DMS114 treated with DMSO at 0.1 percent for 48 hours (cell line): ENCODE measurements around the gene PLCB4.

Experiments used
- DNase-seq: peaks from one replicate; lab custom pipeline; 2025; ENCODE audit not compliant: unreplicated experiment; lab: John Stamatoyannopoulos, UW

PLCB4 gene

DNA sequence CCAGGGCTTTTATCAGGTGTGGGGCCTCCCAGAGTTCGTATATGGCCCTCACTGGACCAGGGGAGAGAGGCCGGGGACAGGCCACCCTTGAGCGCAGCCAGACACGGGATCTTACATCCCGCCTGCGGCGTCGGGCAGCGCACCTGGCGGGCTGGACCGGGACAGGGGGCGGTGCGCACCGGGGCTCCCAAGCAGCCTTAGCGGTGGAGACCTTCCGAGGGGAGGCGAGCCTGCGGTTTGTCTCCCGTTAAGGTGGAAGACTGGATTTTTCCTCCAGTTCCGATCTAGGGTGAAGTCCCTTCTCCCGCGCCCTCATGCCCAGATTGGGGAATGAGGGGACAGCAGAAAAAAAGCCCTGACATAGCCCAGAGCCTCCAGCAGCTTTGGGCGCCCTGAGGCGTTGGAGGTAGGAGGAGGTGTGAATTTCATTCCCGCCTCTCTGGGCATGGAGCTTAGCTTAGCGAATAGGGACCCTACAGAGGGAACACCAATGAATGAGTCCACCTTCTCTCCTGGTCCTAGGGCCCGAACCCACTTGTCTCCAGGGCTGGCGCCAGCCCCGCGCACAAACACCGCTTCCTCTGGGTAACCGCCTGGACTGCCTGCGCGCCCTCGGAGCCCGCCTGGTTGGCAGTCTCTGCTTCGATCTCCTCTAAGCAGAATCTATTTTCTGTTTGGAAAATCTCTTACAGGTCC lies 438.8 kb downstream of the PLCB4 start:
- DNase-seq, result no peak

DNA sequence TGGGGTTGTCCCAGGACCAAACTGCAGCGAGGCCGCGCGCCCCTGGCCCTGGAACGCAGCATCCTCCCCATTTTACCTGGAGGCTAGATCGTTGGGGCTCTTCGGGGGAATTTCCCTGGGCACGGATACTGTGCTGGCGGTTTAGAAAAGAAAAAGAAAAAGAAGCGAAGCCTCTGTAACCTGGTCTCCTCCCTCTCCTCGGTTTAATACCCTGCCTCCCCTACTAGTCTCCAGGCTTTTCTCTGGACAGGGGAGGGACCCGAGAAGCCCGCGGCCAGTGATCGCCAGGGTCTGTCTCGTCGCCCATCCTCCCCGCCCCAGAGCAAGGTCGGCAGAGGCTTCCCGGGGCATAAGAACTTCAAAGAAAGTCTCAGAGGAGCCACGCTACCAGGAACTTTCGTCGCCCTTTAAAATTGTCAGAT lies 439.4 kb downstream of the PLCB4 start:
- DNase-seq, result no peak

DNA sequence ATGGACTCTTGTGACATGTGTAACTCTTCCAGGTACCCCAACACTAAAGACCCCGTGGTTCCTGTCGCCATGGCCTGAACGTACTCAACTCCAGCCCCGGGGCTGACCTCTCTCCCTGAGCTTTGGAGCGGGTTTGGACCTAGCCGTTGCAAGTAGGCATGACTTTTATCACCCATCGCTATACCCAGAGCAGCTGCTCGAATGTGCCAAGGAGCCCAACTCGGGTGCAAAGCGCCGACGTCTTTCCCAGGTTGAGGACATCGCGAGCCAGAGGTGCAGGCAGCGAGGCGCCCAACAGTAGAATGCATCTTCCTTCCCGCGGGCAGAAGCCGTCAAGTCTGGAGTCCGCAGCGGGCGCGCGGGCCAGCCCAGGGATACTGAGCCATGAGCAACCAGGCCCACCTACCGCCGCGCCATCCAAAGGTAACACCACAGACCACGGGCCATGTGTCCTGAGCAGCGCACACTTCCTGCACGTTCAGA lies 439.9 kb downstream of the PLCB4 start:
- no peak for DNase-seq

DNA sequence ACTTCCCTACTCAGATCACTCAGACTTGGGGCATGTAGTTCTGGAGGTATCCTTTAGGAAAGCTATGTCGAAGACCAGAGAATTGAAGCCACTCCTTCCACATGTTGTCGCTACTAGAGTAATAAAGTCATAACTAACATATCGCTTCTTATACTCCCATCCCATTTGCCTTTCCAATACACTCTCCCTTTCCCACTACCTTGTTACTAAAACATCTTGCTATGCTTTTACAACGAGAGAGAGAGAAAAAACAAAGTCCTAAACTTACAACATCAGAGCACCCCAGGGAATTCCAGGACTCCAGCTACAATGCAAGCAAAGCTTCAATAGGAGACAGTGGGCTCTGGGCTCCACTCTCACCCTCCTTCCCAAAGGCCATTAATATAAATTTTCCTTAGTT lies 440.4 kb downstream of the PLCB4 start:
- DNase-seq, result no peak

DNA sequence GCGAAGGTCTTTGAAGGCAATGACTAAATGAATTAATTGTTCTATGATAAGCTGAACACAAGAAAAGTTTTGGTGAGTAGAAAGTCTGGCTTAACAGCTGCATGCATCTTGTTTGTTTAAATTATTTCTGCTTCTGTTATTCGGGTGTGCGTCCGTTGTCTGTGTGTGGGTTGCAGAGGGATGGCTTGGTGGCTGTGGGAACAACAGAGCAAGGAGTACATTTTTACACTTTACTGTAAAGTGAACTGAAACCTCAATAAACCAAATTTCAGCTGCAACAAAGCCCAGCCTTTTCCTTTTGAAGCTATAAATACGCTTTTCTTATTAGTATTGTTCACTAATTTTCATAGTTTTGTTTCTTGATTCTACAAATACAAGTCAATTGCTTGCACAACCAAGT lies 442.0 kb downstream of the PLCB4 start:
- DNase-seq, result no peak

DNA sequence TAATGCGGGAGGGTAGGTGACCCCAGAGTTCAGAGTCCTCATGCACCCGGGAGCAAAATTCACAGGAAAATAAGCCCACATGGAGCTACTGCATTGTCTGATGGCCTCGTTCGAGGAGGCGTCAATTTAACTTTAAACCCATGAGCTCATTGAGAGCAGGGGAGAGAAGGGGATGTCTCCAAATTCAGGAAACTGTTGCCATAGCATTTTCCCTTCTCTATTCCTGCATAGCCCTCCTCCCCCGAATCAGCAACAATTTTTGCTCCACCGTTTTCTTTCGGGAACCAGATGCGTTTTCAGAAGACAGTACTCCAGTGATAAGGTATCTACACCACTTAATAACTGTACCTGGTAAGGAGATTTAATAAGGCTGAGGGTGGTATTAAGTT lies 445.2 kb downstream of the PLCB4 start:
- no peak for DNase-seq

DNA sequence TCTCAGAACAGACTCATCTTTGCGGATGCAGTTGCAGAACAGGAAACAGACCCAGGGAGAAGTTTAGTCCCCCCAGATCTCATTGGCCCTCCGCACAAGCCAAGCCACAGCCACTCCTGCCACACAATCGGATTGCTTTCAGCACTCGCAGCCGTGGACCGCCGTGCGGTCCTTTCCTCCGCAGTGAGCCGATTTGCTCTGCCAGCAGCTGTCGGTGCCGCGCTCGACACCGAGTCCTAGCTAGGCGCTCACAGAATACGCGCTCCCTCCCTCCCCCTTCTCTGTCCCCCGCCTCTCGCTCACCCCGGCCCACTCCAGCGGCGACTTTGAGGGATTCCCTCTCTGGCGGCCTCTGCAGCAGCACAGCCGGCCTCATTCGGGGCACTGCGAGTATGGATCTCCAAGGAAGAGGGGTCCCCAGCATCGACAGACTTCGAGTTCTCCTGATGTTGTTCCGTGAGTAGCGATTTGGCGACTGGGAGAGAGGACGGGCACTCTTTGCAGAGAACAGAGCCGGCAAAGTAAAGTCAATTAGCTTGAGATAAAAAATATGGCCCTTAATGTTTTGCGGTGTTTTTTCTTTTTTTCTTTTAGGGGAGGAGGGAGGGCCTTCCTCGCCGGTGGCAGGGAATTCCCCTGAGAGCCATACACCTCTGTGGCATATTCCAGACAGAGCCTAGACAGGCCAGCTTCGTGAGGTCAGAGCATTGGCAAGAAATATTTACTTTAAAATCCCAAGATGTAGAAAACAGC lies 445.8 kb downstream of the PLCB4 start, which contains the start of gene LAMP5:
TSS of gene LAMP5 (plus strand) at position 130 of the 753 bp plus-strand sequence. CDS start at position 393, 263 bp downstream.
- no peak for DNase-seq

DNA sequence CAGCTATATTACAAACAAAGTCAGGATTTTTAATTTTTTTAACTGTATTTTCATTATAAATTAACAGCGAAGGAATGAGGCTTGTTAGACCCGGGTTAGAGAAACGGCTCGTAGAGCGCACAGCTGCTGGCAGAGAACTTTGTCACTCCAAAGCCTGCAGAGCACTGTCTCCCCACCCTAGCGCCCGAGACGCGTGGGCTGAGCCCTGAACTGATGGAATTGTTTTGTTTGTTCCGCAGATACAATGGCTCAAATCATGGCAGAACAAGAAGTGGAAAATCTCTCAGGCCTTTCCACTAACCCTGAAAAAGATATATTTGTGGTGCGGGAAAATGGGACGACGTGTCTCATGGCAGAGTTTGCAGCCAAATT lies 446.3 kb downstream of the PLCB4 start:
- DNase-seq, result no peak

DNA sequence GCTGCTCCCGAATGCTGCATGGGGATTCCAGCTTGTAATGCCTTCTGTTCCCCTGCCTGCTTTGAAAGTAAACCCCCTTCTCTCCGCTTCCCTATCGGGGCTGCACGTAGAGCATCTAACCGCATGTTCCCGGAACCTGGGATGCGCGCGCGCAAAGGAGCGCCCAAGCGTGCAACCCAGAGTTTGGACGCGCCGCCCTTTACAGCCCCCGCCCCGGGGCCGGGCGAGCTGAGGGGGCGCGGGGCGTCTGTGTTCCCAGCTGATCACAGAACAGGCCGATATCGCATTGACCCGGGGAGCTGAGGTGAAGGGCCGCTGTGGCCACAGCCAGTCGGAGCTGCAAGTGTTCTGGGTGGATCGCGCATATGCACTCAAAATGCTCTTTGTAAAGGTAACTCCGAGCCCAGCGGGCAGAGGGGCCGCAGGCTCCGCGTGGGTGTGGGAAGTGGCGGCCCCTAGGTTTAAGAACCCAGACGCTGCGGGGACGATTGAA lies 446.9 kb downstream of the PLCB4 start:
- DNase-seq, result no peak

DNA sequence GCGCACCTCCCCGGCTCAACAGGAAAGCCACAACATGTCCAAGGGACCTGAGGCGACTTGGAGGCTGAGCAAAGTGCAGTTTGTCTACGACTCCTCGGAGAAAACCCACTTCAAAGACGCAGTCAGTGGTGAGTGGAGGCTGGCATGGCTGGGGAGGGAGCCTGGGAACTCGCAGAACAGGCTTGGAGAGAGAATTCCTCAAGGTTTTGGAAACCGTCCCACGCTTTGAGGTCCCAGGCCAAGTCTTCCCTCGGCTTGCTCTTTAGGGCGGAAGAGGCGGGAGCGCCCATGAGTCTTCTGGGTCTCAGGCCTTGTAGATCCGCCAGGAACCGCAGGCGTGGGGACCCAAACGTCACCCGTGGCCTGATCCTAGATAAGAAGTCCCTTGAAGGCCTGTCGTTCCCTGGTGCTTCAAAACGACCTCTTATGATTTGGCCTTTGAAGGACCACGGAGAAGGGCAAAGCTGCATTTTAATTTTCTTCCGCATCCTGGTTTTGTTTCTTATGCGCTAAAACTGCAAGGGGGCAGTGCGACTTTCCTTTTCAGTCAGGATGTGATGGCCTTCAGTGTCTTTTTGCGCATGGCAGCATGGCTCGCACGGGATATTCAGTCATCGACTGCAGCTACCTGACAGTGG lies 447.5 kb downstream of the PLCB4 start:
- no peak for DNase-seq

DNA sequence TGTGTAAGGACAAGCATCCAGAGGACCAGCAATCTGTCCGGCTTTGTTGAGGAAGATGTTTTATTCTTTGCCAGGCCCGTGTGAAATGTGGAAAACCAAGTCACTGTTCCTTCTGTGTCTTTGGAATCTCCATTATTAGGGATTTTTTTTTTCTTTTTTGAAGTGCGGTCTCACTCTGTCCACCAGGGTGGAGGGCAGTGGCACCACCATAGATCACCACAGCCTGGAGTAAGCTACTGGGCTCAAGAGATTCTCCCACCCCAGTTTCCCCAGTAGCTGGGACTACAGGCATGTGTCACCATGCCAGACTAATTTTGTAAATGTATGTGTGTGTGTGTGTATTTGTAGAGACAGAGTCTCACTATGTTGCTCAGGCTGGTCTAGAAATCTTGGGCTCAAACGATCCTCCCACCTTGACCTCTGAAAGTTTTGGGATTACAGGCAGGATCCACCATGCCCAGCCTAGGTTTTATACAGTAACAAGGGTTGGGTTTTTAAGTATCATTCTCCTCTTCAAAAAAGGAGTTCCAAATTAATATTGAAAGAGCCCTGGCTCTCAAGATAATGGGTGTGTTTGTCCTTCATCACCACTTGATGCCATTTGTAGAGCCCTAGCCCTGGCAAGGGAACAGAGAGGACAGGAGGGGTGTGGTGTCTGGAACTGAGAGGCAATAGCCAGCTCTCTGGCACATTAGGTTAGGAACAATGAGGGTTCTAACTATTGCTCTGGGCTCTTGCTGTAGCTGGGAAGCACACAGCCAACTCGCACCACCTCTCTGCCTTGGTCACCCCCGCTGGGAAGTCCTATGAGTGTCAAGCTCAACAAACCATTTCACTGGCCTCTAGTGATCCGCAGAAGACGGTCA lies 448.6 kb downstream of the PLCB4 start:
- DNase-seq, result no peak

DNA sequence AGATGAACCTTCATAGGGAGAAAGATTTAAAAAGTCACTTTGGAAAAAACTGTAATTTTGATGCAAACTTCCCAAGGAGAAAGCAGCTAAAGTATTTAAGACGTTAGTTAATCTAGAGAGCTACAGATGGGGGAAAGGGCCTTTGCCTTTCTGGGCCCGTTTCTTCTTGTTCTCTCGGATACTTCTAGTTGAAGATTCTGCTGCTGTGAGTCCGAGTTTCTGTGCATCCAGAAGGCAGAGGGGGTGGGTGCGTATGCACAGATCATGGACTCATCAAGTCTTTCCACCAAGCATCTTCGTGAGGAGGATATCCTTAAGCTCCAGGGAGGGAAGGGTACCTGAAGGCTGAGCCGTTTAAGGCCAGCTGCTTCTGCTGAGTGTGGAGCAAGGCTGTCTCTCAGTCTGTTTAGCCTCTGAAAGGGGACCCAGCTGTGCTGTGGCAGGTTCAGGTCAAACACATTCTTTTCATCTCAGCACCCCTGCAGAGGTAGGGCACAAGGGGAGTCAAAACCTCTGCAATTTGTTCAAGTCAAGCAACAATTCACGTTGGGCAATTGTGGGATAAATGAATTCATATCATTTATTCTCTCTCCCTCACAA lies 449.8 kb downstream of the PLCB4 start:
- no peak for DNase-seq

DNA sequence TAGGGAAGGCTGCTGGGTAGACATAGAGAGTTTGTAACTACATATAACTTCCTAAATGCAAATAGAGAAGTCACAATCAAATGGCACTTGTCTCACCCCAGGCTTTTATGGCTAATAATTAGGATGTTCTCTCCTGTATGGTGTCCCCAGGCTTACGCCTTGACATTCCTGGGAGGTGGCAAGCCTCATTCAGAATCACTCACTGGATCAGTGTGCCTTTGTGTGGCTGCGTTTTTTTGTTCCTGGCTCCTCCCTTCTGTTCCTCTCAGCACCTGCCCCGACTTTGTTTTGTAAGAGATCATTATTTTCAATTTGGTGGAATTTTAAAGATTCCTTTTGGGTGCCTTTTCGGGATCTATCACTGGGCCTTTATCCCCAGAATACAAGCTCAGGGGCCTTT lies 451.2 kb downstream of the PLCB4 start:
- no peak for DNase-seq

DNA sequence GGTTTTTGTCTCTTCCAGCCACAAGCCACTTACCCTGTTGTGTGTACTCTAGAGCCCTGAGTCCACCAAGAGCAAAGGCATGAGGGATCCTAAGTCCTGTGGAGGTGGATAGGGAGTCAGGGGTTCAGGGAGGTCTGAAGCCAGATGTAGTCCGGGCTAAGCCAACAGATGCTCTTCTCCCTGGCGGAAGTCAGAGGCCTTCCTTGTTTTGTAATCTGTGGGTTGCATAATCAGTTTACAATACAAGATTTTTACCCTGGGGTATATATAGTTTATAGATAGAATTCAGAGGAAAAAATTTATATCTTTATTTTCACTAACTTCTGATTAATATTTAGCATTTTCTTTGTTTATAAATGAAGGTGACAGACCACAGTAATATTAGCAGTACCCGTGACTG lies 454.7 kb downstream of the PLCB4 start:
- no peak for DNase-seq
